ENCODE measurements around the gene CHCHD2. TPM values are rescaled to one million over a fixed set of nuclear protein-coding genes. Genes with fewer than 3 reads are reported as not detected.
"Not testable (repeated sequence)": the region's sequence is repeated elsewhere in the genome, so short reads cannot be mapped to it uniquely, and the experiment has no call there.

Gene CHCHD2
- total RNA-seq, 1 experiment from 2014 or later = 218 TPM

DNA sequence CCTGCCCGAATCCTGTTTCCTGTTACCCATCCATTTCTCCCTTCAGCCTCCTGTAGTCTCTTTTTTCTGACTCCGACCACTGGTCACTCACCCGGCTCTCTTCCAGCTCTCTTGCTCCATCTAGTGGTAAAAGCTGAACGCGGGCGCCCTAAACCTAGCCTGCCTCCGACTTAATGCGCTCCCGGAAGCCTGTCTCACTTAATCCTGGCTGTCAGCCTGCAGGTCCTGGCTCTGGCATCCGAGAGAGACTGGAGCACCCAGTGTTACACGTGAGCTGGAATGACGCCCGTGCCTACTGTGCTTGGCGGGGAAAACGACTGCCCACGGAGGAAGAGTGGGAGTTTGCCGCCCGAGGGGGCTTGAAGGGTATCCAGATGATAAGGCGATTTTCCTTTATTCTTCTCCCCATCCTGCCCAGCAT is 31.9 kb downstream of the CHCHD2 start:
- Mint-ChIP-seq H3K36me3 (ENCODE audit: insufficient read depth in 1 of 3, low read depth in 3 of 3) (peaks cover 36 to 50% (median 45%) of the 10 kb centered on the region in 3 experiments), H3K27me3 (ENCODE audit: low read depth) (no peaks in the 10 kb centered on the region), H3K9me3 (no peaks in the 10 kb centered on the region; a peak in 1 of 5 replicates), H3K27ac (peak overlapping the region; percentile 94 to 99 (median 97); a peak in 6 of 7 replicates), H3K4me1 (peaks cover 3% of the 10 kb centered on the region in 2 experiments), H3K4me3 (no peak overlapping the region)
- Histone ChIP-seq H3K23ac (ENCODE audit: insufficient read length, low read depth, low read length) (no peak overlapping the region), H2BK5ac (ENCODE audit: insufficient read length, low read length) (no peak overlapping the region), H2AK5ac (ENCODE audit: insufficient read length, low read length) (no peak overlapping the region), H3K79me2 (ENCODE audit: insufficient read depth, low read length) (no peaks in the 10 kb centered on the region), H2BK15ac (ENCODE audit: low read depth, low read length) (no peak overlapping the region), H3K4me1 (ENCODE audit: insufficient read depth, low read length) (no peaks in the 10 kb centered on the region), H4K8ac (replicated peaks; ENCODE audit: insufficient read length, low read depth, low read length) (no peak overlapping the region), H2BK20ac (ENCODE audit: low read depth, low read length, poor library complexity, severe bottlenecking) (no peak overlapping the region), H2BK12ac (ENCODE audit: insufficient read length, low read depth, low read length) (no peak overlapping the region), H3T11ph (ENCODE audit: low read length) (no peak overlapping the region), H3K23me2 (ENCODE audit: insufficient read length, low read depth, low read length, poor library complexity, severe bottlenecking) (no peaks in the 10 kb centered on the region), H3K4me2 (ENCODE audit: insufficient read depth, insufficient read length, low read length) (no peak overlapping the region), H3K56ac (ENCODE audit: insufficient read length, low read depth, low read length) (no peak overlapping the region), H4K5ac (ENCODE audit: insufficient read length, low read depth, low read length) (no peak overlapping the region), H3K9ac (ENCODE audit: extremely low read depth, insufficient read length, low read length) (no peak overlapping the region), H2BK120ac (ENCODE audit: low read depth, low read length, poor library complexity, severe bottlenecking) (no peak overlapping the region), H2AFZ (ENCODE audit: low read length) (no peak overlapping the region), H3K27ac (ENCODE audit: insufficient read length, low read depth, low read length) (no peak overlapping the region), H3K9me3 (ENCODE audit: control insufficient read depth, low read depth, low read length) (no peaks in the 10 kb centered on the region), H3K27me3 (ENCODE audit: insufficient read depth, low read length) (no peaks in the 10 kb centered on the region), H3K4ac (ENCODE audit: low read depth, low read length) (no peak overlapping the region), H4K20me1 (ENCODE audit: control insufficient read depth, insufficient read depth, insufficient read length) (no peaks in the 10 kb centered on the region), H3K14ac (ENCODE audit: insufficient read depth, low read length) (no peak overlapping the region), H3K79me1 (ENCODE audit: insufficient read depth, low read depth, low read length, poor library complexity, severe bottlenecking) (peaks cover 2% of the 10 kb centered on the region), H3K18ac (ENCODE audit: insufficient read length, low read depth, low read length) (no peak overlapping the region), H4K91ac (ENCODE audit: insufficient read length, low read depth, low read length) (no peak overlapping the region)
- peak; percentile 87 for DNase-seq
- WGBS (ENCODE audit: extremely low coverage, insufficient read length, low lambda C conversion rate) = no CpG with 5 or more reads among the region's 19 CpGs
- TF ChIP-seq, protein P1, sequence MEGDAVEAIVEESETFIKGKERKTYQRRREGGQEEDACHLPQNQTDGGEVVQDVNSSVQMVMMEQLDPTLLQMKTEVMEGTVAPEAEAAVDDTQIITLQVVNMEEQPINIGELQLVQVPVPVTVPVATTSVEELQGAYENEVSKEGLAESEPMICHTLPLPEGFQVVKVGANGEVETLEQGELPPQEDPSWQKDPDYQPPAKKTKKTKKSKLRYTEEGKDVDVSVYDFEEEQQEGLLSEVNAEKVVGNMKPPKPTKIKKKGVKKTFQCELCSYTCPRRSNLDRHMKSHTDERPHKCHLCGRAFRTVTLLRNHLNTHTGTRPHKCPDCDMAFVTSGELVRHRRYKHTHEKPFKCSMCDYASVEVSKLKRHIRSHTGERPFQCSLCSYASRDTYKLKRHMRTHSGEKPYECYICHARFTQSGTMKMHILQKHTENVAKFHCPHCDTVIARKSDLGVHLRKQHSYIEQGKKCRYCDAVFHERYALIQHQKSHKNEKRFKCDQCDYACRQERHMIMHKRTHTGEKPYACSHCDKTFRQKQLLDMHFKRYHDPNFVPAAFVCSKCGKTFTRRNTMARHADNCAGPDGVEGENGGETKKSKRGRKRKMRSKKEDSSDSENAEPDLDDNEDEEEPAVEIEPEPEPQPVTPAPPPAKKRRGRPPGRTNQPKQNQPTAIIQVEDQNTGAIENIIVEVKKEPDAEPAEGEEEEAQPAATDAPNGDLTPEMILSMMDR (conservative IDR thresholded peaks at IDR 0.05) = peak; percentile 97

DNA sequence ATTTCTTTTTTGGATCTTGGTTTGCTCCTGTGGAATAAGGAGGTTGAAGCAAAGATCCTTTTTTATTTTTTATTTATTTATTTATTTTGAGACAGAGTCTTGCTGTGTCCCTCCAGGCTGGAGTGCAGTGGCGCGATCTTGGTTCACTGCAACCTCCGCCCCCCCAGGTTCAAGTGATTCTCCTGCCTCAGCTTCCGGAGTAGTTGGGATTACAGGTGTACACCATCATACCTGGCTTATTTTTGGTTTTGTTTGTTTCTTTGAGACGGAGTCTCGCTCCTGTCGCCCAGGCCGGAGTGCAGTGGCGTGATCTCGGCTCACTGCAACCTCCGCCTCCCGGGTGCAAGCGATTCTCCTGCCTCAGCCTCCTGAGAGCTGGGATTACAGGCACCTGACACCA is 39.9 kb downstream of the CHCHD2 start:
- H3K4me3 Mint-ChIP-seq; H3K79me2 ChIP-seq (ENCODE audit: insufficient read depth, low read length); DNase-seq; H3K9me3 Mint-ChIP-seq; H3K4me1 ChIP-seq (ENCODE audit: insufficient read depth, low read length); H3K79me1 ChIP-seq (ENCODE audit: insufficient read depth, low read depth, low read length, poor library complexity, severe bottlenecking); H3K14ac ChIP-seq (ENCODE audit: insufficient read depth, low read length); H3K4ac ChIP-seq (ENCODE audit: low read depth, low read length); H3K18ac ChIP-seq (ENCODE audit: insufficient read length, low read depth, low read length); H2AFZ ChIP-seq (ENCODE audit: low read length); H3K27ac Mint-ChIP-seq; H2BK12ac ChIP-seq (ENCODE audit: insufficient read length, low read depth, low read length); H3K27me3 Mint-ChIP-seq (ENCODE audit: low read depth); H3K27ac ChIP-seq (ENCODE audit: insufficient read length, low read depth, low read length); H2BK15ac ChIP-seq (ENCODE audit: low read depth, low read length); H4K8ac ChIP-seq (replicated peaks; ENCODE audit: insufficient read length, low read depth, low read length); H3K23me2 ChIP-seq (ENCODE audit: insufficient read length, low read depth, low read length, poor library complexity, severe bottlenecking); H2BK120ac ChIP-seq (ENCODE audit: low read depth, low read length, poor library complexity, severe bottlenecking); H4K5ac ChIP-seq (ENCODE audit: insufficient read length, low read depth, low read length); H3K9ac ChIP-seq (ENCODE audit: extremely low read depth, insufficient read length, low read length); H3K27me3 ChIP-seq (ENCODE audit: insufficient read depth, low read length); H2BK20ac ChIP-seq (ENCODE audit: low read depth, low read length, poor library complexity, severe bottlenecking); H3T11ph ChIP-seq (ENCODE audit: low read length); H3K23ac ChIP-seq (ENCODE audit: insufficient read length, low read depth, low read length); H4K91ac ChIP-seq (ENCODE audit: insufficient read length, low read depth, low read length); H3K4me2 ChIP-seq (ENCODE audit: insufficient read depth, insufficient read length, low read length); H2BK5ac ChIP-seq (ENCODE audit: insufficient read length, low read length); H2AK5ac ChIP-seq (ENCODE audit: insufficient read length, low read length); H3K56ac ChIP-seq (ENCODE audit: insufficient read length, low read depth, low read length); H4K20me1 ChIP-seq (ENCODE audit: control insufficient read depth, insufficient read depth, insufficient read length); H3K9me3 ChIP-seq (ENCODE audit: control insufficient read depth, low read depth, low read length): not testable (repeated sequence)
- H3K4me1 Mint-ChIP-seq = peaks cover 7 to 13% of the 10 kb centered on the region in 2 experiments
- H3K36me3 Mint-ChIP-seq (ENCODE audit: insufficient read depth in 1 of 3, low read depth in 3 of 3) = peaks cover 31 to 54% (median 46%) of the 10 kb centered on the region in 3 experiments
- WGBS (ENCODE audit: extremely low coverage, insufficient read length, low lambda C conversion rate) = no CpG with 5 or more reads among the region's 13 CpGs

Measured in H9 (cell line).